GM23338 (cell line): ENCODE measurements around the gene INO80E.

ENCODE experiments used
- CTCF ChIP-seq, 2 experiments: fragments of 200-600 bp in 1 of 2; sonication (generic) in 1 of 2; conservative IDR thresholded peaks; 2 replicates each; pipeline versions ENCODE4 v1.5.1 to v1.6.1; 2016 to 2017; ENCODE audit warnings: antibody characterized with exemption in 2 of 2, low read depth in 2 of 2, mild to moderate bottlenecking in 2 of 2, moderate library complexity in 1 of 2
- ETS1 ChIP-seq: IDR thresholded peaks from 2 replicates; pipeline ENCODE4 v1.6.1; 2016; ENCODE audit warnings: antibody characterized with exemption
- EZH2 ChIP-seq: fragments of 200-600 bp; sonication (generic); IDR thresholded peaks from one replicate; pipeline ENCODE4 v1.8.0; 2017; ENCODE audit warnings: antibody characterized with exemption, mild to moderate bottlenecking, low read depth; ENCODE audit not compliant: unreplicated experiment
- EZH2phosphoT487 ChIP-seq: fragments of 200-600 bp; sonication (generic); IDR thresholded peaks from one replicate; pipeline ENCODE4 v1.8.1; 2018; ENCODE audit warnings: antibody characterized with exemption; ENCODE audit not compliant: unreplicated experiment
- JUNB ChIP-seq: IDR thresholded peaks from one replicate; pipeline ENCODE4 v1.6.1; 2016; ENCODE audit warnings: antibody characterized with exemption; ENCODE audit not compliant: unreplicated experiment
- NANOG ChIP-seq: IDR thresholded peaks from 2 replicates; pipeline ENCODE4 v1.6.1; 2016; ENCODE audit warnings: antibody characterized with exemption, borderline replicate concordance
- POLR2AphosphoS5 ChIP-seq: IDR thresholded peaks from 2 replicates; pipeline ENCODE4 v1.6.1; 2016; ENCODE audit warnings: antibody characterized with exemption, low read depth
- REST ChIP-seq: IDR thresholded peaks from one replicate; pipeline ENCODE4 v1.6.1; 2018; ENCODE audit warnings: antibody characterized with exemption; ENCODE audit not compliant: unreplicated experiment
- ZNF114 ChIP-seq: fragments of 250-450 bp; sonication (Bioruptor Pico); IDR thresholded peaks from 2 replicates; pipeline ENCODE4 v1.5.0; 2020; ENCODE audit warnings: mild to moderate bottlenecking, moderate library complexity
- ZNF331 ChIP-seq: fragments of 250-450 bp; sonication (Bioruptor Pico); IDR thresholded peaks from 2 replicates; pipeline ENCODE4 v1.5.0; 2020; ENCODE audit warnings: low read depth, mild to moderate bottlenecking, moderate library complexity
- ZNF462 ChIP-seq: fragments of 250-450 bp; sonication (Bioruptor Pico); IDR thresholded peaks from 2 replicates; pipeline ENCODE4 v1.5.0; 2020; ENCODE audit warnings: mild to moderate bottlenecking, moderate library complexity

GRCh38 chr16:30003670-30004423, 7.8 kb downstream of the INO80E start:
- TF ChIP-seq CTCF (conservative IDR thresholded peaks at IDR 0.05; ENCODE audit: low read depth in 2 of 2): no peak
- TF ChIP-seq REST: no peak
- TF ChIP-seq EZH2phosphoT487: no peak
- TF ChIP-seq POLR2AphosphoS5: no peak
- TF ChIP-seq EZH2: no peak
- TF ChIP-seq NANOG: no peak
- TF ChIP-seq JUNB: no peak
- no peak for TF ChIP-seq ZNF331 (CRISPR knock-in tag)
- TF ChIP-seq ZNF114 (CRISPR knock-in tag): no peak
- TF ChIP-seq ZNF462 (CRISPR knock-in tag): no peak
- TF ChIP-seq ETS1: no peak
